GM19455 (cell line): Measurements from ENCODE around the gene CTXND2.
"Not testable (repeated sequence)": the region's sequence is repeated elsewhere in the genome, so short reads cannot be mapped to it uniquely, and the experiment has no call there.

Experiments
- ATAC-seq: cut with Tn5 transposase; IDR thresholded peaks from one replicate; pipeline ENCODE4 v1.9.1; 2021; ENCODE audit not compliant: unreplicated experiment

The CTXND2 gene

DNA sequence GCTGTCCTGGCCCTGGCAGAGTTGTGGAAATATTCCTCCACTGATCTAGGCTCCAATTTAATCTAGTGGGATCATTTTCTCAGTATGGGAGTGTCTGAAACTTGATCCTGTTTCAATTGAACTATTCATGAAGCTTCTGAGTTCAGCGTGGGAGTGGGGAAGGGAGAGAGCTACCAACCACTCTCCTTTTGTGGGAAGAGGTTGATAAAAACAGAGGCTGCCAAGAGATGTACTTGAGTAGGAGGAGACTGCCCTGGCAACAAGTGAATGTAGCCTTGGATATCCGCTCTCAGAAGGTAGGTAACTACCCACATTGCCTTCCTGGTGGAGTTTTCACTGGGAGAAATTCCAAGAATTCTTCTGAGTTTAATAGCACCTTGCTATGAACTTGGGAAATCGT lies at the start of gene CTXND2:
CTXND2 (plus strand) TSS at position 119 of the 400 bp plus-strand sequence. CDS start 25,179 bp downstream, outside the sequence.
- ATAC-seq, result no peak

DNA sequence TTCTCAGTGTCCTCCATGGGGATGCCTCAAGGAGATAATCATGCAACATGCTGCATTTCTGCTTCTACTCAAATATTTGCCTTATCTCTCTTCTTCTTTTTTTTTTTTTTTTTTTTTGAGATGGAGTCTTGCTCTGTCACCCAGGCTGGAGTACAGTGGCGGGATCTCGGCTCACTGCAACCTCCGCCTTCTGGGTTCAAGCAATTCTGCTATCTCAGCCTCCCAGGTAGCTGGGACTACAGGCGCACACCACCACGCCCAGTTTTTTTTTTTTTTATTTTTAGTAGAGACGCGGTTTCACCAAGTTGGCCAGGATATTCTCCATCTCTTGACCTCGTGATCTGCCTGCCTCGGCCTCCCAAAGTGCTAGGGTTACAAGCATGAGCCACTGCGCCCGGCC lies 46.1 kb upstream of the CTXND2 start:
- not testable (repeated sequence) for ATAC-seq

DNA sequence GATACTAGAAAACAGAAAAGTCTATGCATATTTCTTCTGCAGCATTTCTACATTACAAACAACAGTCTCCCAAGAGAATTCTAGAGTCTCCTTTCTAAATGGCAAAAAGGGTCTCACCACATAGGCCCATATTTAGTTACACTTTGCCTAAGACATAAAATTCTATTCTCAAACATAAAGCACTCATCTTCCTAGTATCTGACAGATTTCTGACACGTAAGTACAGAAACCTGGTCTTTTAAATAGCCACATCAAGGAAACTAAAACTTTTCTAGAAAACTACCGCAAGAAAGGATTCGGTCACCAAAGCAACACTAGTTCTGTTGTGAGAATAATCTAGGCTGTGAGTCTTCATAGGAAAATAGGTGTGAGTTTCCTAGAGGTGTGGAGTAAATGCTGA lies 45.3 kb upstream of the CTXND2 start:
- ATAC-seq, result no peak

DNA sequence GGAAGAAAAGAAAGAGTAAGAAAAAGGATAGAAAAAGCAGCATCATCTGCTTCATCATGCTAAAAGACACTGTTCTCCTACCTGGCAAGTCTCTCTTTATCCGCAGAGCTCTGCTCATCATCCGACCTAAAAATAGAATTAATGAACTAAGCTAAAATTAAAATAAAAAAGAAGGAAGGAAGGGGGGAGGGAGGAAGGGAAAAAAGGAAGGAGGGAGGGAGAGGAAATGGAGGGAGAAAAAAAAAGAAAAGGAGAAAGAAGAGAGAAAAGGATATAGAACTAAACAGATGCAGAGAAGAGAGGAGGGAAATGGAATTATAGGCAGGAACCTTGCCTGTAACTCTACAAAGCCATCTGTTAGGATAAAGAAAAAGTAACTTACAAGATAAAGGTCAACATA lies 44.6 kb upstream of the CTXND2 start:
- ATAC-seq, result no peak

DNA sequence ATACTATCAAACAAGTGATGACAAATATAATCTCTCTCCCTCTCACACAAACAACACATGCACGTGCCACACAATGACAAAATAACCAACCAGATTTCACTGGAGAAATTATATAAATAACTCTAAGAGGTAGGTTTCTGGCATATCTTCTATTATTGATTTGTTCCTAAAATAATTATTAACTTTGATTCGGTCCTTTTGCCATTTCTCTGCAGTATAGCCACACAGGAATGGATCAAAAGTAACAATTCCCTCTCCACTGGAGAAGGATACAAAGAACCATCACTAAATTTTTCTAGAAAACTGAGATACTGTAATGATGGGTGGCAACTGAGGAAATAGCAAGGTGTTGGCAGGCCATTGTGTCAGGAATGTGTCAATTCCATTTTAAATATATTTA lies 44.0 kb upstream of the CTXND2 start:
- no peak for ATAC-seq

DNA sequence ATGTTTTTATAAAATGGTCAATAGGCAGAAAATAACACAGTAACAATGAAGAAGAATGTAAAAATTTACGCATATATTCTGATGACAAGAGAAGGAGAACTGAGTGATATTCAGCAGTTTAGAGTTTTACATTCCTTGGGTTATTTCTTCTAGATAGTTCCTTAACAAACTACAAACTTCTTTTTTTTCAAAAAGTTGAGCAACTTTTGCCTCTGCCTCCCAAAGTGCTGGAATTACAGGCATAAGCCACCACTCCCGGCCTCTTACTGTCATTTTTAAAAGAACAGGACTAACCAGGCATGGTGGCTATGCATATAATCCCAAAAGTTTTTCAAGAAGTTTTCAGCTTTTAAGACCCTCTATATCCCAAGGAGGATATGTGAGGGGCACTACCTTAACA lies 43.5 kb upstream of the CTXND2 start:
- ATAC-seq, result no peak

DNA sequence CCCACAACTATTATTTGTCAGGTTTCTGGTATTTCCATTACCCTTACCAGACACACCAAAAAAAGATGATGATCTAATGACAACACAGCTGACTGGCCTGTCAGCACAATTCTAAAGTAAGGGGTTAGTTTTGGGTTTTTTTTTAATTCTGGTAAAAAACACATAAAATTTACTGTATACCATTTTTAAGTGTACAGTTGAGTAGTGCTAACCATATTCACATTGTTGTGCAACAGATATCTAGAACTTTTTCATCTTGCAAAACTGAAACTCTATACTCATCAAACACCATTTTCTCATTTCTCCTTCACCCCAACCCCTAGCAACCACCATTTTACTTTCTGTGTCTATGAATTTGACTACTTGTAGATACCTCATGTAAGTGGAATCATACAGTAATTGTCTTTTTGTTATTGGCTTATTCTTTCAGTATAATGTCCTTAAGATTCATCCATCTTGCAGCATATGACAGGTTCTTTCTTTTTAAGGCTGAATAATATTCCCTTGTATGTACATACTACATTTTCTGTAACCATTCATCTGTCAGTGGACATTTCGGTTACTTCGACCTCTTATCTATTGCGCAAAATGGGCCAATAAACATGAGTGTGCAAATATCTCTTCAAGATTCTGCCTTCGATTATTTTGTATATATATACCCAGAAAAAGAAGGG lies 40.3 kb upstream of the CTXND2 start:
- ATAC-seq, result no peak

DNA sequence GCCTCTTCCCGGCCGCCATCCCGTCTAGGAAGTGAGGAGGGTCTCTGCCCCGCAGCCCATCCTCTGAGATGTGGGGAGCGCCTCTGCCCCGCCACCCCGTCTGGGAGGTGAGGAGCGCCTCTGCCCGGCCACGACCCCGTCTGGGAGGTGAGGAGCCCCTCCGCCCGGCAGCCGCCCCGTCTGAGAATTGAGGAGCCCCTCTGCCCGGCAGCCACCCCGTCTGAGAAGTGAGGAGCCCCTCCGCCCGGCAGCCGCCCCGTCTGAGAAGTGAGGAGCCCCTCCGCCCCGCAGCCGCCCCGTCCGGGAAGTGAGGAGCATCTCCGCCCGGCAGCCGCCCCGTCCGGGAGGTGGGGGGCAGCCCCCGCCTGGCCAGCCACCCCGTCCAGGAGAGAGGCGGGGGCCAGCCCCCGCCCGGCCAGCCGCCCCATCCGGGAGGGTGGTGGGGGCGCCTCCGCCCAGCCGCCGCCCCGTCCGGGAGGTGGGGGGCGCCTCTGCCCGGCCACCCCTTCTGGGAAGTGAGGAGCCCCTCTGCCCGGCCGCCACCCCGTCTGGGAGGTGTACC lies 36.1 kb upstream of the CTXND2 start:
- not testable (repeated sequence) for ATAC-seq

DNA sequence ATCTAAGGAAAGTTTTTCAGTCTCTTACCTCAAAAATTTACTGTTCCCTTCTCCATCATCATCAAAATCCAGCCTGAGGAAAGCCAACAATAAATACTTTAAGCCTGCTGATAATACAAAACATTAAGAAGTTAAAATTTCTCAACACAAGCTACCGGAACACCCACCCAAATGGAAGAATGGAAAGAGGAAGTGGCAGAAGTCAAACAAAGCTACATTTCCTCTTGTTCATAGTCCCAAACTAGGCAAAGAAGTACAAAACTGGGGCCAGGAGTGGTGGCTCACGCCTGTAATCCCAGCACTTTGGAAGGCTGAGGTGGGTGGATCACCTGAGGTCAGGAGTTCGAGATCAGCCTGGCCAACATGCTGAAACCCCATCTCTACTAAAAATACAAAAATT lies 34.2 kb upstream of the CTXND2 start:
- ATAC-seq, result not testable (repeated sequence)

DNA sequence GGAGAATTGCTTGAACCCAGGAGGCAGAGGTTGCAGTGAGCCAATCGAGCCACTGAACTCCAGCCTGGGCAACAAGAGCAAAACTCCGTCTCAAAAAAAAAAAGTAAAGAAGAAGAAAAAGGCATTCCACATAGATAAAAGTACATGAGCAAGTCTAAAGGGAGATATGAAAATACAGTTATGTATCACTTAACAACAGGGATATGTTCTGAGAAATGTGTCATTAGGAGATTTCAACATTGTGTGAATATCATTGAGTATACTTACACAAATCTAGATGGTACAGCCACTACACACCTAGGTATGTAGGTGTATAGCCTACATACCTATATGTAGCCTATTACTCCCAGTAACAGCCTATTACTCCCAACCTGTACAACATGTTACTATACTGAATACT lies 23.2 kb upstream of the CTXND2 start:
- ATAC-seq, result no peak

DNA sequence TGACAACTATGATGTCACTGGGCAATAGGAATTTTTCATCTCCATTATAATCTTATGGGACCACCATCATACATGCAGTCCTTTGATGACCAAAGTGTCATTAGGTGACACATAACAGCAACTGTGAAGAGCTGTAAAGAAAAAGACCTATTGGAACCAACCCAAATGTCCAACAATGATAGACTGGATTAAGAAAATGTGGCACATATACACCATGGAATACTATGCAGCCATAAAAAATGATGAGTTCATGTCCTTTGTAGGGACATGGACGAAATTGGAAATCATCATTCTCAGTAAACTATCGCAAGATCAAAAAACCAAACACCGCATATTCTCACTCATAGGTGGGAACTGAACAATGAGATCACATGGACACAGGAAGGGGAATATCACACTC lies 22.7 kb upstream of the CTXND2 start:
- not testable (repeated sequence) for ATAC-seq

DNA sequence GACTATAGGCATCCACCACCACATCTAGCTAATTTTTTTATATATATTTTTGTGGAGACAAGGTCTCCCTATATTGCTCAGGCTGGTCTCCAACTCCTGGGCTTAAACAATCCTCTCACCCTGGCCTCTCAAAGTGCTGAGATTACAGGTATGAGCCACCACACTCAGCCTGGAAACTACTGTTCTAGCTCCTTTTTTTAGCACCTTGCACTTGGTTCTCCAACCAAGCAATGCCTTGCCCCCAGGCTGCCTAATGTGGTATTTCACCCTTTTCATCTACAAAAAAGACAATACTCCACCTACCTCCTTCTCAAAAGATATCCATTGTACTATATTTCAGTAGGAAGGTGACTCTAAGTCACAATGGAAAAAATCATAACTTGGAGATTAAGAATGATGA lies 17.3 kb upstream of the CTXND2 start:
- ATAC-seq, result no peak

DNA sequence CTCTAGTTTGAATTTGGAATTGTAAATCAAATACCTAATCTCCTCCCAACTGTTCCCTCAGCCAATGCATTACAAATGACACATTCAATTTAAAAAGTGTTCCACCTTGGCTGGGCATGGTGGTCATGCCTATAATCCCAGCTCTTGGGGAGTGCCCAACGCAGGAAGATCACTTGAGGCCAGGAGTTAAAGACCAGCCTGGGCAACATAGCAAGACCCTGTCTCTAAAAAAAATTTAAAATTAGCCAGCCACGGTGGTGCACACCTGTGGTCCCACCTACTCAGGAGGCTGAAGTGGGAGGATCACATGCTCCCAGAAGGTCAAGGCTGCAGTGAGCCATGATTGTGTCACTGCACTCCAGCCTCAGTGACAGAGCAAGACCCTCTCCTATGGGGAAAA lies 14.4 kb upstream of the CTXND2 start:
- no peak for ATAC-seq

DNA sequence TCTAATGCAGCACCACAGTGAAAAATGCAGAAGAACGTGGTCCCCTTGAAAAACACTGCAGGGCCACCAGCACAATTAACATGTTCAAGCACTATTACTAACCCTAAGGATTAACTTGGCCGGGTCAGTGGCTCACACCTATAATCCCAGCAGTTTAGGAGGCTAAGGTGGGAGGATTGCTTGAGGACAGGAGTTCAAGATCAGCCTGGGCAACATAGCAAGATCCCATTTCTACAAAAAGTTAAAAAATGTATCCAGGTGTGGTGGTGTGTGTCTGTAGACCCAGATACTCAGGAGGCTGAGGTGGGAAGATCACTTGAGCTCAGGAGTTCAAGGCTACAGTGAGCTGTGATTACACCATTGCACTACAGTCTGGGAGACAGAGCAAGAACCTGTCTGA lies 13.4 kb upstream of the CTXND2 start:
- no peak for ATAC-seq

DNA sequence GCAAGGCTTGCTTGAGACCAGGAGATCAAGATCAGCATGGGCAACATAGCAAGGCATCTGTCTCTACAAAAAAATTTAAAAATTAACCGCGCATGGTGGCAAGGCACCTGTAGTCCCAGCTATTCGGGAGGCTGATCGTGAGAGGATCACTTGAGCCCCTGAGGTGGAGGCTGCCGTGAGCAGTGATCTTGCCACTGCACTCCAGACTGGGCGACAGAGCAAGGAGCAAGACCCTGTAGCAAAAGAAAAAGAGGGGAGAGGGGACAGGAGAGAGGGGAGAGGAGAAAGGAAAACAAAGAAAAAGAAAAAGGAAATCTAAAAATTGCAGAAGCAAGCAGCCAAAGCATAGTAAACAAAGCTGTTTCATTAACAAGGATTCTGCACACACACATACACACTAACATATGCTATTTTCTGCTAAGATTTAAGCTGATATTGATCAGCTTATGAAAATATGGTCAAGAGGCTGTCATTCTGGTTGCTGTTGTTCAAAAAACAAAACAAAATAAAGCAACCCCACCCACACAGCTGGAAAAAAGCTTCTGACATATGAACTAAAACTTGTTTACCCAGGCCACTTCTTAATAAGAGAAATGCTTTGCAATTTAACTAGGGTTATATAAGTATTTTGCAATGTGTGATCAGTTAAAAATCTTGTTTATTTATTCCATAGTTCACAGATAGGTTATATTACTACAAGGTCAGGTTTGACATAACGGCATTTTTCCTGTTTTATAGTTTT lies 12.3 kb upstream of the CTXND2 start:
- no peak for ATAC-seq

DNA sequence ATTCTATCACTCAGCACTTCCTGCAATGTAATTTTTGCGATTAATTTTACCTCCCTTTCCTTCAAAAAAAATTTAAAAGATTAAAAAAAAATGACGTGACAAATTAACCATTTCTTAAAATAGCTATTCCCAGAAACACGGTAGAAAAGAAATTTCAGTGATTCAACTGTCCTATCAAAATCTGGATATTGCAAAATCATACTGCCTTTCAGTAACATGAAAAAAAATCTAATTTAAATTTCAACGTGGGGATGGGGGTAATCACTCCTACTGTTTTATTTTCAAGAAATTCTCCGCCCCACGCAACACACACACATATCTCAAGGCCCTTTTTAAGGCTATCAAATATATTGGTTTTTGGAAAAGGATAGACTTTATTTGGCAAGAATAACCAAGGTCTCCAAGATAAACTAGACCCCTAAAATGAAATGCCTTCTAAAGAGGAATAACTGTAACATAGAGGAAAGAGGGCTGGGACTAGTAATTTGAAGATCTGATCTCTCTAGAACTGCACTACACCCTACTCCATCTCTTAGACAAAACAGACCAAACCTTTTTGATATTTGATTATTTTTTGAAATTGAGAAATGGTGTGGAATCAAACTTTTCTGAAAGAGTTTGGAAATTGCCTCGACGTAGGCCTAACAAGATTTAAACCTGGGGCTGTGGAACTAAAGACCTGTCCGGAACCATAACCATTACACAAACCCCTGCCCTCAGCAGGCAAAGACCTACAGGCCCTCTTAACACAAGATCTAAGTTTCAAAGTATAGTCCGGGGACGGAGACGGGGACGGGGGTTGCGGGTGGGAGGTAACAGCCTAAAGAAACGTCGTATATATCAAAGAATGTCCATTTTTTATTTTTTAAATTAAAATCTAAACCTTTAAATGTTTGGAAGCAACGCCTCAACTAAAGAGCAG lies 11.5 kb upstream of the CTXND2 start:
- ATAC-seq, result no peak

DNA sequence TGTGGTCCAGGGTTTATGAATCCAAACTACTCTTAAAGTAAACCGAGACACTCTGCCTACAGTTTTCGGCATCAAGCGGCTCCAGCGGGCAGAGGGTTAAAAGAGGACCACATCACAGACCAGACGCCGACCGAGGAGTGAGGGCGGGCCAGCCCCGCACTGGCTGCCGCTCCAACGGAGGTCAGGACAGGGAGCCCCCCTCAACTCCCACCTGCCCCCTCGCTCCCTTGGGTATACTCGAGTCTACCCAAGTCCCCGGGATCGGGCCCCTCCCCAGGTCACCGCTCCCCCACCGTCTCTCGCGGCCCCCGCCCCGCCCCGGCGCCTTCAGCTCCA lies 10.8 kb upstream of the CTXND2 start:
- ATAC-seq, result peak; percentile 20

DNA sequence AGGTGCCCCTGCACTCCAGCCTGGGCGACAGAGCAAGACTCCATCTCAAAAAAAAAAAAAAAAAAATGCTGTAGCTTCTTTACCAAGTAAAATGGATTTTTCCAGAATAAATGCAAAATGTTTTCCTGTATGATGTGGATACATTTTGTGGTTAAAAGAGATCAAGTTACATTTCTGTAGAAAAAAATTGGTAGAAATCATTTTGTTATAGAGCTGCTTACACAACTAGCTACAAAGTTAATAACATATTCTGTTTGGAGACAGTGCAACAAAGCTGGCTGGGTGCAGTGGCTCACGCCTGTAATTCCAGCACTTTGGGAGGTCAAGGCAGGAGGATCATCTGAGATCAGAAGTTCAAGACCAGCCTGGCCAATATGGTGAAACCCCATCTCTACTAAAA lies 8.0 kb upstream of the CTXND2 start:
- not testable (repeated sequence) for ATAC-seq

DNA sequence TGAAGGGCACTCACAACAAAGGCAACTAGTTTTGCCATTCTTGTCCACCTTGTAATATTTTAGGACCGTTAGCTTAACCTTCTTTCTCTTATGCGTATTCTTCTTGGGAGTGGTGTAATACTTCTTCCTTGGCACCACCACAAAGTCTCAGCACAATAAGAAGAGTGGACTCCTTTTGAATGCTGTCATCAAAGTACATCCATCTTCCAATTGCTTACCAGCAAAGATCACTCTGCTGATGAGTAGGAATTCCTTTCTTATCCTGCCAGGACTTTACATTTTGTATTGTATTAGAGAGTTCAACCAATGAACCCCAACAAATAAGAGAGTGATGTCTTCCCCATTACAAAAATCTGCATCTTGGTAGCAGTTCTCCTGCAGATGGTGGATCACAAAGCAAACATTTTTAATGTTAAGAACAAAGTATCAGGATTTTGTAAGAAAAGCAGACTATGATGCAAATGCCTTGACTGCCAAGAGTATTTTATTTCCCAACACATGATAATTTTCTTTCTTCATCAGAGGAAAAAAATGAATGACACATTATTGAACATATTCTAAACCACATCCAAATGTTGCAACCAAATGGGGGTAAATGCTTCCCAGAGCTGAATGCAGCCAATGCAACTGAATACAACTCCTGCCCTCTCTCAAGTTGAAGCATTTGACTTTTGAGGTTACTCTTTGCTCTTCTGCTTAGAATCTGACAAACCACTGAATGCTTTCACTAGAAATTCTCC lies 5.4 kb upstream of the CTXND2 start:
- no peak for ATAC-seq

DNA sequence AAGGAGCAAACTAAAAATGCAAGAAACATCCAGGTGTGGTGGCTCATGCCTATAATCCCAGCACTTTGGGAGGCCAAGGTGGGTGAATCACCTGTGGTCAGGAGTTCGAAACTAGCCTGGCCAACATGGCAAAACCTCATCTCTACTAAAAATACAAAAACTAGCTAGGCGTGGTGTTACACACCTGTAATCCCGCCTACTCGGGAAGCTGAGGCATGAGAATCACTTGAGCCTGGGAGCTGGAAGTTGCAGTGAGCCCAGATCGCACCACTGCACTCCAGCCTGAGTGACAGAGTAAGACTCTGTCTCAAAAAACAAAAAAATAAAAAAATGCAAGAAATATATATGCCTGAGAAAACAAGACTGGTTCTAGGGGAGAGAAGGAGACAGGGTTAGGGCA lies 3.8 kb upstream of the CTXND2 start:
- ATAC-seq, result not testable (repeated sequence)

DNA sequence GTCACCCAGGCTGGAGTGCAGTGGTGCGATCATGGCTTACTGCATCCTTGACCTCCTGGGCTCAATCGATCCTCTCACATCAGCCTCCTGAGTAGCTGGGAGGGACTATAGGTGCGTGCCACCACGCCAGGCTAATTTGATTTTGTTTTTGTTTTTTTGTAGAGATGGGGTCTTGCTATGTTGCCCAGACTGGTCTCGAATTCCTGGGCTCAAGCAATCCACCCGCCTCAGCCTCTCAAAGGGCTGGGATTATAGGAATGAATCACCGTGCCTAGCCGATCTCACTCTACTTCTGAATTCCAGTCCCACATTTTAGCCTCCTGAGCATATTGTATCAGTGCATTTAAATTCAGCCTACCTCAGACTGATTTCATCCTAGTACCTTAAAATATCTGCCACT lies 1.8 kb downstream of the CTXND2 start:
- no peak for ATAC-seq
